Esophagus mucosa (tissue), 1 donor: Measurements from ENCODE around the gene BIN2. TPM values are rescaled to one million over a fixed set of nuclear protein-coding genes. Genes with fewer than 3 reads are reported as not detected.
A peak's percentile ranks its signal among the peaks of the same experiment; 100 is the strongest.

Source experiments
- ATAC-seq: fragments of 200-7000 bp; cut with Tn5 transposase; one replicate; pipeline ENCODE4 v1.9.1; 2020
- total RNA-seq: library from RNA; stranded (reverse); gene quantifications from one replicate; pipeline ENCODE4 v1.2.4, GENCODE V29; 2023
- donor health status: DM: yes; HTN: yes; CAD: no.

BIN2 gene
- total RNA-seq, 1 donor from 2014 or later, result 1.5 TPM

- no peak for ATAC-seq
Measured at GRCh38 chr12:51253276-51253675, 70.7 kb downstream of the BIN2 start.

GRCh38 chr12:51247523-51248206 is 76.3 kb downstream of the BIN2 start:
- ATAC-seq, result peak; percentile 12

- peak; percentile 17 for ATAC-seq
Measured at GRCh38 chr12:51246254-51246853, 77.6 kb downstream of the BIN2 start.

- no peak for ATAC-seq
Measured at GRCh38 chr12:51245476-51246253, 78.3 kb downstream of the BIN2 start.

GRCh38 chr12:51244269-51244668 is 79.7 kb downstream of the BIN2 start:
- ATAC-seq, result no peak

DNA sequence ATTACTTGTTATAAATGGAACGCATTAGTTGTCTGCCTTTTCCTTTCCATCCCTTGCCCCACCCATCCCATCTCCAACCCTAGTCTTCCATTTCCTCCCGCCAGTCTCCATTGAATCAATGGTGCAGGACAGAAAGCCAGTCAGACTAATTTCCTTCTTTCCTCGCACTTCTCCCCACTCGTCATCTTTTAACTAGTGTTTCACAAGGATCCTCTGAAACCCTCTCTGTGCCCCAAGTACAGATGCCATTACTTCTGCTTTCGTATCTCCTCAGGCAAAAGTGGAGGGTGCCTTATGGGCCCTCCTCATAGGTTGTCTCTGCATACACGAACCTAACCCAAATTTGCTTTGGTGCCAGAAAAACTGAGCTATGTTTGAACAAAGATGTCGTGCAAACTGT is 81.1 kb downstream of the BIN2 start:
- no peak for ATAC-seq

DNA sequence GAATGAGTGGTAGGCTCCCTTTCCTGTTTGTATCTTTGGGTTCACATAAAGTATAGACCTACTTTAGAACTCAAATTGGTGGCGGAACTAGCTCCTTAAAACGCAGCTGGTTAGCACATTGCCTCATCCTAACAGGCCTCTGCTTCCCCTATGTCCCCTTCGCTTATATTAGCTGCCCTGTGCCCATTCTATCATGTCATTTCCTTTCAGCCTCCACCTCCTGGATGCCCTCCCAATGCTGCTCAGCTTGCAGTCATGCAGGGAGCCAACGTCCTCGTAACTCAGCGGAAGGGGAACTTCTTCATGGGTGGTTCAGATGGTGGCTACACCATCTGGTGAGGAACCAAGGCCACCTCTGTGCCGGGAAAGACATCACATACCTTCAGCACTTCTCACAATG is 81.9 kb downstream of the BIN2 start:
- no peak for ATAC-seq

DNA sequence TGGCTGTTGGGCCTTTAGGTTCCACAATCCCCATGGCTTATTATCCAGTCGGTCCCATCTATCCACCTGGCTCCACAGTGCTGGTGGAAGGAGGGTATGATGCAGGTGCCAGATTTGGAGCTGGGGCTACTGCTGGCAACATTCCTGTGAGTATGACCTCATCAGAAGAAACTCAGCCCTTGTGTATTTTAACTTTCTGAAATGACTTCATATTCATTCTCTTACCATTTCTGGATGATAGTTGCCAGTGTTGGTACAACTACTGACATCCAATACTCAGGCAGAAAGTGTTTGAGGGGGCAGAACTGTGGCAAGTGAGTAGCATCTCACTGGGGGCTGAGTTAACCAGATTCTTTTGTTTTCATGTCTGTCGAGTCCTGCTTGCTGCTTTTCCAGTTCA is 83.0 kb downstream of the BIN2 start:
- ATAC-seq, result no peak

DNA sequence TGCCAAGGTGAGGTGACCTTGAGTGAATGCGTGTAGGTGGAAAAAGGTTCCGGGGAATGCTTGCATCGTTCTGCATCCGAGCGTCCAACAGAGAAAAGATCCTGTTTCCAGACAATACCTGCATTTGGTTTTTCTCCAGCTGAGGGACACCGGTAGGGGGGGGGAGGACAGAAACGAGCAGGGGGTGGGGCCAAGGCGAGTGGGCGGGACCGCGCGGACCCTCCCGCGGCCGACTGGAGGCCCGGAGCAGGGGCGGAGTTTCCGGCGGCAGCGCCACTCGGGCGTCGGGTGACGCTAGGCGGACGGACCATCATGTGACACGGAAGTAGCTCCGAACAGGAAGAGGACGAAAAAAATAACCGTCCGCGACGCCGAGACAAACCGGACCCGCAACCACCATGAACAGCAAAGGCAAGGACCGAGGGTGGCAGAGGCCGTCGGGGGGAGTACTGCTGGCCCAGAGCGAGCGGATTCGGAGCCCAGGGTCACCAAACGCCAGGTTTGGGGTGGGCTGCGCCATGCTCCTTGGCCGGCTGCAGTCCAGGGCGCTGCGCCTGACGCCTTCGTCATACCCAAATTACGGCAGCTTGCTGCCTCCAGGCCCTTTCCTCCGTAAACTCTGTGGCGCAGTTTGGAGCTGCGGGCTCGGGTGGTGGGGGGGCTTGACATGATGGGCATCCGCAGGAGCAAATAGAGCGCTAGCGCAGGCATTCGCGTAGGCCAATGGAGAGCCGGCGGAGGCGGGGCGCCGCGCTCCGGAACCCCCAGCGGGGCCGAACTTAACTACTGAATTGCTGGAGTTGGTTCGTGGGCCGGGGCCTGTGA is 85.3 kb downstream of the BIN2 start, which contains the start of gene DAZAP2:
Gene DAZAP2, plus strand, starts transcription at position 317 of the 825 bp plus-strand sequence. Its CDS starts 82 bp downstream, at position 399.
- peak; percentile 96 for ATAC-seq

DNA sequence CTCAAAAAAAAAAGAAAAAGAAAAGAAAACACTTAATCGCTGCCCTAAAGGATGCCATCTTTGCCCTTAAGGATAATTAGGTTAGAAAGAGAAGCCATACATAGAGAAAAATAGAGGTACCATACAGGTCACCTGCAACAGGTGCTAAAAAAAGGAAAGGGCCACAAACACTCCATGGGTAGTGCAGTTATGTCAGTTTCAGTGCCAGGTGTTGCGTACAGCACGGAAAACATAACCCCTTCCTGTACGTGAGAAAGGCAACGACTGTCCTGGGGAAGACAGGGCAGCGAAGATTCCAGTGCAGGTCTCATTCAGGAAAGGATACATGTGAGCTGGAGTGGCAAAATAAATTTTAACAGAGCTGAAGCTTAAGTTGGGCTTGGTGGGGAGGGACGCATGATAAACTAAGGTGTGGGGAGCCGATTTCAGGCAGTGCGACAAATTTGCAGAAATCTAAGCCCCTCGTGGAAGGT is 85.9 kb downstream of the BIN2 start:
- ATAC-seq, result peak; percentile 17

GRCh38 chr12:51234530-51234929 is 89.4 kb downstream of the BIN2 start:
- no peak for ATAC-seq

GRCh38 chr12:51232642-51233041 is 91.3 kb downstream of the BIN2 start:
- no peak for ATAC-seq

Other genes with a start within 250 kb of the BIN2 start
- gene CSRNP2, start 240.6 kb downstream of the BIN2 start, total RNA-seq, result 12.2 TPM
- gene TFCP2, start 151.0 kb downstream of the BIN2 start, total RNA-seq, result 19.0 TPM
- gene POU6F1, start 106.1 kb downstream of the BIN2 start, total RNA-seq, result 2.9 TPM
- gene DAZAP2, start 85.3 kb downstream of the BIN2 start, total RNA-seq, result 109 TPM
- 96.2 TPM for gene SMAGP, start 53.8 kb downstream of the BIN2 start, total RNA-seq
- gene CELA1, start 22.5 kb upstream of the BIN2 start, total RNA-seq, result not detected
- gene GALNT6, start 67.2 kb upstream of the BIN2 start, total RNA-seq, result 13.4 TPM
- 0.20 TPM for gene SLC4A8, start 100.7 kb upstream of the BIN2 start, total RNA-seq